ENCODE data around the gene BHLHA9.

The BHLHA9 gene

GRCh38 chr17:1255041-1255440 is 15.2 kb upstream of the BHLHA9 start:
- no peak for DNase-seq (ENCODE audit: low read depth)

GRCh38 chr17:1256699-1257098 is 13.5 kb upstream of the BHLHA9 start:
- DNase-seq (ENCODE audit: low read depth) = no peak

- no peak for DNase-seq (ENCODE audit: low read depth)
These were observed 10.0 kb upstream of the BHLHA9 start for GRCh38 chr17:1260086-1260769.

GRCh38 chr17:1260770-1261161 is 9.5 kb upstream of the BHLHA9 start:
- DNase-seq (ENCODE audit: low read depth) = no peak

GRCh38 chr17:1264196-1264595 is 6.0 kb upstream of the BHLHA9 start:
- no peak for DNase-seq (ENCODE audit: low read depth)

GRCh38 chr17:1267471-1267943 is 2.7 kb upstream of the BHLHA9 start:
- no peak for DNase-seq (ENCODE audit: low read depth)

DNA sequence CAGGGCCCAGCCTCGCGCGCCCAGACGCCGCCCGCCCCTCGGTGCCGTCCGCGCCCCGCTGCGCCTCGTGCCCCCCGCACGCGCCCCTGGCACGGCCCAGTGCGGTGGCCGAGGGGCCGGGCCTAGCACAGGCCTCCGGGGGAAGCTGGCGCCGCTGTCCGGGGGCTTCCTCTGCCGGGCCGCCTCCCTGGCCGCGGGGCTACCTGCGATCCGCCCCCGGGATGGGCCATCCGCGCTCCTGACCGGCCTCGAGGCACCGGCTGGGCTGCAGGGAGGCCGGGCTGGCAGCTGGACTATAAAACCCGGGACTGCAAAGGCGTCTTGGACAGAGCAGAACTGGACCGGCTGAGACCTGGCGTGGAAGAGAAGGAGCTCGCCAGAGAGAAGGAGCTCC is 783 bp downstream of the BHLHA9 start:
- DNase-seq (ENCODE audit: low read depth) = no peak

GRCh38 chr17:1271441-1271840 is 1.2 kb downstream of the BHLHA9 start:
- no peak for DNase-seq (ENCODE audit: low read depth)

GRCh38 chr17:1272701-1273100 is 2.5 kb downstream of the BHLHA9 start:
- no peak for DNase-seq (ENCODE audit: low read depth)

- DNase-seq (ENCODE audit: low read depth) = no peak
These were observed 3.4 kb downstream of the BHLHA9 start for GRCh38 chr17:1273492-1274244.

DNA sequence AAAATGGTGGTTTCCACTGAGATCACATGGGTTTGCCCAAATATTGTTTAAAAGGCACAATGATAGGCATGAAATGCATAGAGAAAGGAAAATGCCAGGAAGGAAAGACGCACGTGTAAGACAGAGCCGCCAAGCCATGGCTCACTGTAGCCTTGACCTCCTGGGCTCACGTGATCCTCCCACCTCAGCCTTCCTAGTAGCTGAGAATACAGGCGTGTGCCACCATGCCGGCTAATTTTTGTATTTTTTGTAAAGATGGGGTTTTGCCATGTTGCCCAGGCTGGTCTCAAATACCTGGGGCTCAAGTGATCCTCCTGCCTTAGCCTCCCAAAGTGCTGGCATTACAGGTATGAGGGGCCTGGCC is 4.0 kb downstream of the BHLHA9 start:
- no peak for DNase-seq (ENCODE audit: low read depth)

- DNase-seq (ENCODE audit: low read depth) = no peak
These were observed 5.1 kb downstream of the BHLHA9 start for GRCh38 chr17:1275205-1275961.

GRCh38 chr17:1275962-1276736 is 5.9 kb downstream of the BHLHA9 start:
- peak; percentile 58 for DNase-seq (ENCODE audit: low read depth)

DNA sequence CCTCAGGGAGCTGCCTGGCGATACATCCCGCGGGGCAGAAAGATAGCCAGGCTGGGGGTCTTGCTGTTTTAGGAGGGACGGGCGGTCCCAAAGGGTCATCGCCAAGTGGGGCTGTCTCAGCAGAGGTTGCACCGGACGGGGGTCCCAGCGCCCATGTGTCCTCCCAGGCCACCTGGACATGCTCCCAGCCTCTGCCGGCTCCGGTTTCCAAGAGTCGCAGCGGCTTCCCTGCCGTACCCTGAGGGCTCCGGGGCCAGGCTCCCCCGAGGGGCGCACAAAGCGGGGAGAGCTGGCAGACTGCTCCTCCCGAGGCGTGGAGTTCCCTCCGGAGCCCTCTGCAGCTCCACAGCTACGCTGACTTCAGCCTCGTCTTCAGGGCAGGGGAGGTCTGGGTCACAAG is 10.4 kb downstream of the BHLHA9 start:
- DNase-seq (ENCODE audit: low read depth) = no peak

- no peak for DNase-seq (ENCODE audit: low read depth)
These were observed 16.3 kb downstream of the BHLHA9 start for GRCh38 chr17:1286379-1287106.

DNA sequence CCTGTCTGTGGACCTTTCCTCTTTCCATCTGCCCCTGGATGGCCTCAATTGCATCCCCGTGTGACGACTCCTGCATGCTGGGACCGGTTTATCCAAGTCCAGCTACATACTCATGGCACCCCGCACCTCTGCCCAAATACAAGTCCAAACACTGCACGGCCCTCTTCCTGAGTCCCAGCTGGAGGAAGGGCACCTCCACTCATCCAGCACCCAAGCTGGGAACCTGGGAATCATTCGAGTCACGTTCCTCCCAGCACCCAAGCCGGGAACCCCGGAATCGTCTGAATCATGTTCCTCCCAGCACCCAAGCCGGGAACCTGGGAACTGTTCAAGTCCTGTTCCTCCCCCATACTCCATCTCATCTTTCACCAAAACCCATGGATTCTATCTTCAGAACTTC is 19.5 kb downstream of the BHLHA9 start:
- no peak for DNase-seq (ENCODE audit: low read depth)

DNA sequence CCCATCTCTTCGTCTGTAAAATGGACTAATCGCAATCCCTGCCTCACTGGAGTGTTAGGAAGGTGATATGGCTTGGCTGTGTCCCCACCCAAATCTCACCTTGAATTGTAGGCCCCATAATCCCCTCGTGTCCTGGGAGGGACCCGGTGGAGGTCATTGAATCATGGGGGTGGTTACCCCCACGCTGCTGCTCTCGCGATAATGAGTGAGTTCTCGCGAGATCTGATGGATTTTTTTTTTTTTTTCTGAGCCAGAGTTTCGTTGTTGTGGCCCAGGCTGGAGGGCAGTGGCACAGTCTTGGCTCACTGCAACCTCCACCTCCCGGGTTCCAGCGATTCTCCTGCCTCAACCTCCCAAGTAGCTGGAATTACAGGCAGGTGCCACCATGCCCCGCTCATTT is 20.4 kb downstream of the BHLHA9 start:
- no peak for DNase-seq (ENCODE audit: low read depth)

DNA sequence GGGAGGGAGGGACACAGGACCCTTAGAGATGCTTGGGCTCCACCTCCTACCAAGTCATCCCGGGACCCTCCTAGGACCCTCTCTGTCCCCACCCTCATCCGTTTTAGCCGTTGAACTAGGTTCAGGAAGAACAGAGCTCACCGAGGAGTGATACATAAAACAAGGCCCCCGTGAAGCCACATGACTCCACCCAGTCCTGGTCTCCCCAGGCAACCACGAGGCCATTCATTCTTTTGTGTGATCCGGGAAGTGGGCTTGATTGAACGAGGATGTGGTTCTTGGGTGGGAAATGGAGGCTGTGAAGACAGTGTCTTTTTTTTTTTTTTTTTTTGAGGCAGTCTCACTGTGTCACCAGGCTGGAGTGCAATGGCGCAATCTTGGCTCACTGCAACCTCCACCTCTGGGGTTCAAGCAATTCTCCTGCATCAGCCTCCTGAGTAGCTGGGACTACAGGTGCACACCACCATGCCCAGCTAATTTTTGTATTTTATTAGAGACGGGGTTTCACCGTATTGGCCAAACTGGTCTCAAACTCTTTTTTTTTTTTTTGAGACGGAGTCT is 24.0 kb downstream of the BHLHA9 start:
- peak; percentile 42 for DNase-seq (ENCODE audit: low read depth)

- peak; percentile 29 for DNase-seq (ENCODE audit: low read depth)
These were observed 28.4 kb downstream of the BHLHA9 start for GRCh38 chr17:1298606-1299005.

- no peak for DNase-seq (ENCODE audit: low read depth)
These were observed 29.5 kb downstream of the BHLHA9 start for GRCh38 chr17:1299552-1300370.

All from activated T-cell treated with anti-CD3 and anti-CD28 coated beads for 48 hours (primary cell).